HS-27A (cell line): ENCODE data around the gene ABAT.
"Not testable (repeated sequence)": the region's sequence is repeated elsewhere in the genome, so short reads cannot be mapped to it uniquely, and the experiment has no call there.

Source experiments
- DNase-seq: peaks from one replicate; pipeline ENCODE4 v3.0.0-alpha.2; 2012; ENCODE audit warnings: low read depth, missing footprints

The ABAT gene

GRCh38 chr16:8649829-8650554 lies 24.4 kb upstream of the ABAT start:
- no peak for DNase-seq

GRCh38 chr16:8651958-8652357 lies 22.5 kb upstream of the ABAT start:
- DNase-seq, result not testable (repeated sequence)

- peak; percentile 12 for DNase-seq
Observed at GRCh38 chr16:8655184-8655717, 19.2 kb upstream of the ABAT start.

DNA sequence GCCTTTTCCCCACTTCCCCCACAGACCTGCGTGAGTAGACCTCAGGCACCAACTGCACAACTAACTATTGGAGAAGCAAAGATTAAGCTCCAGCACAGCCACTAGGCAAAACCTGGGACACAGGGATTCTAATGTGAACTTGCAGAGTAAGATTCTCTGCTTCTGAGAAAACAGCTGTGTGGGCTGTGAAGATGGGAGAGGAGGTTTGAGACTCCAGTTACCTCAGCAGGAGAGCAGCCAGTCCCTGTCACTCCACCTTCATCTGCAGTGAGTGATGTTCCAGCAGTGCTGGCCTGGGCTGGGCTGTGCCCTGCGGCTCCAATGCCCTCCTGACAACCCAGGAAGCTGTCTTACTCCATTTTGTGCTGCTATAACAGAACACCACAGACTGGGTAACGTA lies 18.0 kb upstream of the ABAT start:
- DNase-seq, result no peak

DNA sequence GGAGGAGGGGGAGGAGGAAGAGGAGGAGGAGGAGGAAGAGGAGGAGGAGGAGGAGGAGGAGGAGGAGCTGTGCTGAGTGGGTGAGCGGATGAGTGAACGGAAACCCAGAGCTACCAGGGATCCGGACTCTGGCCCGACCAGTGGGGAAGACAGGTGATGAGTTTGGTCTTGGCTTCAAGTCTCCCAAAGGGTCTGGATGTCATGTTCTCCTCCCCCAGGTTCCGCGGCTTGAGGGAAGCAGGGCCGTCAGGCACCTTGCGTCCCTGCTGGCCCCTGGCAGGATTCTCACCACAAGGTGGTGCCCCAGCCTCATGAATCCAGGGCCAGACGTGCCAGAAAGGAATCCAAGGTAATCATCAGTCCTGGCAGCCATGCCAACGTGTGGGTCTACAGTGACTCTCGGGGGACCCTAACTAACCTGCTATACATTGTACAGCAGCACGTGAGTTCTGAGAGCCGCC lies 13.5 kb upstream of the ABAT start:
- peak; percentile 17 for DNase-seq

- DNase-seq, result no peak
Observed at GRCh38 chr16:8661703-8662102, 12.7 kb upstream of the ABAT start.

DNA sequence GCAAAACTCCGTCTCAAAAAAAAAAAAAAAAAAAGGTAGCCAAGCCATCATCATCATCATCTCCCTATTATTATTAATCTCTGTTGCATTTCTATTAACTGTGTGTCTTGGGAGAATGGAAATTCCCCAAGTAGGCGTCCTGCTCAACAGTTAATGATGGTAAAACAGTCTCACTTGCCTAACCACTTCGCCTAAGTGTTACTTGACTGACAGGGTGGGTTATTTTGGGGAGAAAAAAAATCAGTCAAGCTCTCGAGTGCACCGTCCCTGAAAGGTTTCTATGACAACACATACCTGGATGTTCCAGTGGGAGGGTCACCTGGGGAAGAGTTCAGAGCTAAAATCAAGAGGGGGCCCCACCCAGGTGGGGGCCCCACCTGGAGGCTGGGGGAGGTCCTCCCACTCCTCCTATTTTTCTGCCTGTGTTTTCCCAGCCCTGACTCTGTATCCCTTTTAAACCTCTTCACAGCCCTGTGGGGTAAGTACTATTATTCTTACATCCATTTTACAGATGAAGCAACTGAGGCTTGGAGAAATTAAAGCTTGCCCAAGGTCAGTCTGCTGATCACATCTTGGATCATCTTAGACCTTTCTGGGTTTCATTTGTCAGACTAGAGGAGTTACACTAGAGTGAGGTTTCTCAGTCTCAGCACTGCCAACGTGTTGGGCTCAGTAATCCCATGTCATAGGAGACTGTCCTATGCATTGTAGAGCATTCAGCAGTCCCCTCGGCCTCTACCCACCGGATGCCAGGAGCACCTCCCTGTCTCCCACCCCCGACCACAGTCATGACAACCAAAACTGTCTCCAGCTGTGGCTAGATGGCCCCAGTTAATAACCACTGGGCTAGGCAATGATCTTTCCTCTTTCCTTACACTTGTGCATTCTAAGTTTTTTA lies 11.0 kb upstream of the ABAT start:
- no peak for DNase-seq

GRCh38 chr16:8665529-8665928 lies 8.9 kb upstream of the ABAT start:
- no peak for DNase-seq

DNA sequence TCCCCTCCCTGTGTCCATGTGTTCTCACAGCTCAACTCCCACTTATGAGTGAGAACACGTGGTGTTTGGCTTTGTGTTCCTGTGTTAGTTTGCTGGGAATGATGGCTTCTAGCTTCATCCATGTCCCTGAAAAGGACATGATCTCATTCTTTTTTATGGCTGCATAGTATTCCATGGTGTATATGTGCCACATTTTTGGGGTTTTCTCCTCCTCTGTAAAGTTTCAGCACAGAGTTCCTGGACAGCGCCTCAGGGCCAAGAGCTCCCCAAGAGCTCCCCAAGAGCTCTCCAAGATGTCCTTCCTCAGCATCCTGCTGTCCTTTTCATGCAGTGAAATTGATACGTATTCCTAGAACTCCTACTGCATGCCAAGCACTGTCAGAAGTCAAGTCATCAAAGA lies 6.9 kb upstream of the ABAT start:
- no peak for DNase-seq

GRCh38 chr16:8668113-8668512 lies 6.3 kb upstream of the ABAT start:
- DNase-seq, result no peak

GRCh38 chr16:8669481-8669880 lies 4.9 kb upstream of the ABAT start:
- no peak for DNase-seq

DNA sequence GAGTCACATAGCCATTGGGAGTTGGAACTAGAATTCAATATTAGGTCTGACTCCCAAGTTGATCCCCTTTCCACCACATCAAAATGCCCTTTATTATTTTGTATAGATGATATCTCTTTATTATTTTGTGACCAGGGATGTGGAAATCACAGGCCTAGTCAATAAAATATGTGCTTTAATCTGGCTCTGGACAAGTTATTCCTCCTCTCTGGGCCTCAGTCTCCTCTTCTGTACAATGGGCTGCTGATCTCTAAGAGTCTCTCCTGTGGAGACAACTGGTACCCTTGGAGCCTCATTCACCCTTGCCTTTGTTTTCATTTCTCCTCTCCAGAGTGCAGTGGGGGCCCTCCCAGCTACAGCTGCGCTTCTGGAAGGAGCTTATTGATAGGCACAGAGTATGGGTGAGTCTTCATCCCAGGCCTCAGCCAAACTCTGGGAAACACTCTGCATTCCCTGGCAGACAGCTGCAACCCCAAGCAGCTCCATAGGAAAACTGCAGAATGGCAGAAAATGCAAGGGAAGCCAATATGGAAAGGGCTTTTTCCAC lies 4.3 kb upstream of the ABAT start:
- no peak for DNase-seq

- no peak for DNase-seq
Observed at GRCh38 chr16:8673611-8674412, 605 bp upstream of the ABAT start.

DNA sequence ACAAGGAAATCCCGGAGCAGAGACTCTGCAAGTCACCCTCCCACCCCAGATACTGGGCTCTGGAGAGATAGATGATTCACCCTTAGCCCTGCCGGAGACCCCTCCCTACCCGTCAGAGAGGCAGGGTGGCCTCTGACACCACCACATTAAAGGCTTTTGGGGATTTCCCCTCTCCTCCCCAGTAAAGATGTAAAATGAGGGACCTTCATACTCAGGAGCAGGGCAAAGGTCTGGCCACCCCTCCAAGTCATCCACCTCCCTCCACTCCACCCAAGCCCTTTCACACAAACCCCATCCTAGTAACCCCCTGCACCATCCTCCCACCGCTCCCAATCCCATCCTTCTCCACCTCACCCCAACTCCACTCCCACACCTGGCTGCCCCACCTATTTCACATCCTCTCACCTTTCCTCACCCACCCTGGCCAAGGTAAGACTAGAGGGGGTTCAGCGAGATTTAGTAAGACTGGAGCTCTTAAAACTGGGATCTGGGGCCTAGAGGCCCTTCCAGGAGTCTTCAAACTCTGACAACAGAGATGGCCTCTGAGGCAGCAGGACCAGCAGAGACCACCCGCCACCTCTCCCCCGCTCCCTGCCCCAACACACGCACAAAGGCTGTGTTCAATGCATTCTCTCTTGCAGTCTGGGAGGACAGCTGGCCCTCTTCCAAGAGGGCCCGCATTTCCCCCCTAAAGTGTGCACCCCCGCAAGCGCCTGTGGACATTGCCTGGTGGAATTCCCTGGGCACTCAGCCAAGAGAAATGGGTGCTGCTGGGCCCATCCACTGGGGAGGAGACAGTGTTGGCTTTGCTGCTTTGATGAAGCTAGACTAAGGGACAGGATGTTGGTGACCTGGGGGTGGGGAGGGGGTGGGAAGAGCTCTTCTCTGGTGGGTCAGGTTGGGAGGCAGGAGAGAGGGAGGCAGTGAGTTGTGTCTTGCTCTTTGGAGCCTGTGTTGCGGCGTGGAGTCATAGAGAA lies 1.1 kb downstream of the ABAT start:
- DNase-seq, result no peak

DNA sequence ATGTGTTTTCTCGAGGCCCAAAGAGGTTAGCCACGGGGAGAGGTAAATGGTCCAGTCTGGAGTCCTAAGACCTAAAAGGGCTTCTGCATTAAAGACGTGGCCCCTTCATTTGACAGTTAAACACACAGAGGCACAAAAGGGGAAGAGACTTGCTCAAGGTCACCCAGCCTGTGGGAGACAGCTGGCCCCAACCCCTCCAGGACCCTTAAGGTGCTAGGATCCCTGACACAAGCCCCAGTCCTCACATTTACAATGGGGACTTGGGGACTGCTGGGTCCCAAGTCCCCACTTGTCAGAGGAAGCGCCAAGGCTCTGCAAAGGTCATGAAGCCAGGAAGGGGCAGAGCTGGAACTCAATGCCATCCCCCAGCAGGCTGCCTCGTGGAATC lies 1.7 kb downstream of the ABAT start:
- no peak for DNase-seq

DNA sequence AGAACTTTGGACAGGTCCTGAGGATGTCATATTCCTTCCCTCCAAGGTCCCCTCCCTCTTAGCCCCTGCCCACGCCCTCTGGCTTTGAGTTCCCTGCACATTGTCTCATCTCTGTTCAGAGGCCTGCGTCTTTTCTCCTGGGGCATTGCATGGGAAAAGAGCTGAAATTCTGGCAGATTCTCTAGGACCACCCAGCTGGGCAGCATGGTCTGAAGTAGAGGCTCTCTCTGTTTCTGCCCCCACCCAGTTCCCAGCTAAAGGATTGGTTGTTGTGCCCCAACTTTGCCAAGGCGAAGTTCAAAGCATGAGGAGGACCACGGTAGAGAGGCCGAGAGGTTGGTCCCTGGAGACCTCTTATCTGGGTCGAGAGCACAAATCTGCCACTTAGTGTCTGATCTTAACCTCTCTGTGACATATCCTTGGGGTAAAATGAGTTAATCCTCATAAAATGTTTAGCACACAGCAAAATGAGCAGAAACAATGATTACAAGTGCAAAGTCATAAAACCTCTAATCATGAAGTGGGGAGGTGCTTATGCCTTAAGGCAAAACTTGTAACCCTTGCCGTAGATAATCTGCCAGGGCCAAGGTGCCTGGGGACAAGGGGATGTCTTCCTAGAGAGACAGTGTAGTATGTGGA lies 2.4 kb downstream of the ABAT start:
- no peak for DNase-seq

DNA sequence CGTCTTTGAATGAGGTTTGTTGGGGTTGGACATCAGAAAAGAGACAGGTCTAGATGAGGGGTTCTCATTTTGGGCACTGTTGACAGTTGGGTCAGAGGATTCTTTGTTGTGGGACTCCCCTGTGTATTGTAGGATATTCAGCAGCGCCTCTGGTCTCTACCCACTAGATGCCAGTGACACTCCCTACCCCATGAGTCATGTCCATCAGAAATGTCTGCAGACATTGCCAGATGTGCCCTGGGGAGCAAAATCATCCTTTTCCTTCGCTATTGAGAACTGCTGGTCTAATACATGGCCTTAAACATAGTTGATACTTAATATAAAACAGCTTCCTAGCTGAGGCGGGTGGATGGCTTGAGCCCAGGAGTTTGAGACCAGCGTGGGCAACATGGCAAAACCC lies 3.1 kb downstream of the ABAT start:
- peak; percentile 31 for DNase-seq

GRCh38 chr16:8678068-8678927 lies 3.9 kb downstream of the ABAT start:
- DNase-seq, result peak; percentile 26

DNA sequence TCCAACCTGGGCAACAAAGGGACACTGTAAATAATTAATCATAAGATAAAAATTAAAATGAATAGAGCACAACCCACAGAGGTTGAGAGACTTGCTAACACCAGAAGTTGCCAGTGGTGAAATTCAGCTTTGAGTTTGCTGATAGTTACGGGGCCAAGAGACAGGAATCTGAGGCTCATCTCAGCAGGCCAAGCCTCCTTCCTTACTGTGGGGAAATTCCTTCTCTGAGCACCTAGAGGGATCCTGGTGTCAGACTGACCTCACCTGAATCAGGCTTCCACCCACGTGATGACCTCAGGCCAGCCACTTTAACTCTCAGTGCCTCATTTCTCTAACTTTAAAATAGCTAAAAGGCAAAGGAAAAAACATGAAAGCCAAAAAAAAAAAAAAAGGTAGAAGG lies 4.7 kb downstream of the ABAT start:
- DNase-seq, result no peak
